Measurements from ENCODE around the gene ST8SIA5.

ST8SIA5 gene

GRCh38 chr18:46767217-46767616 lies 10.4 kb upstream of the ST8SIA5 start:
- H3K27me3 ChIP-seq (ENCODE audit: insufficient read depth, low read length), result peaks cover 57% of the 10 kb centered on the region
- no peaks in the 10 kb centered on the region for H3K36me3 ChIP-seq (ENCODE audit: insufficient read depth, low read length)
- no peak overlapping the region for H3K4me3 ChIP-seq (ENCODE audit: low read depth, low read length)
- no peaks in the 10 kb centered on the region for H3K4me1 ChIP-seq (ENCODE audit: control insufficient read depth, insufficient read depth, low read length, unreplicated experiment)
- H3K79me2 ChIP-seq (ENCODE audit: control insufficient read depth, insufficient read depth, low read length, unreplicated experiment), result no peaks in the 10 kb centered on the region
- H3K27ac ChIP-seq (ENCODE audit: low read depth, low read length), result no peak overlapping the region
- H2AFZ ChIP-seq (ENCODE audit: low read length, unreplicated experiment), result no peak overlapping the region

GRCh38 chr18:46764586-46764985 lies 7.7 kb upstream of the ST8SIA5 start:
- H3K27me3 ChIP-seq (ENCODE audit: insufficient read depth, low read length), result peaks cover 82% of the 10 kb centered on the region
- H2AFZ ChIP-seq (ENCODE audit: low read length, unreplicated experiment), result no peak overlapping the region
- no peaks in the 10 kb centered on the region for H3K4me1 ChIP-seq (ENCODE audit: control insufficient read depth, insufficient read depth, low read length, unreplicated experiment)
- no peak overlapping the region for H3K27ac ChIP-seq (ENCODE audit: low read depth, low read length)
- H3K4me3 ChIP-seq (ENCODE audit: low read depth, low read length), result no peak overlapping the region
- H3K79me2 ChIP-seq (ENCODE audit: control insufficient read depth, insufficient read depth, low read length, unreplicated experiment), result no peaks in the 10 kb centered on the region
- no peaks in the 10 kb centered on the region for H3K36me3 ChIP-seq (ENCODE audit: insufficient read depth, low read length)

- no peak overlapping the region for H3K27ac ChIP-seq (ENCODE audit: low read depth, low read length)
- no peak overlapping the region for H3K4me3 ChIP-seq (ENCODE audit: low read depth, low read length)
- H3K27me3 ChIP-seq (ENCODE audit: insufficient read depth, low read length), result peaks cover 96% of the 10 kb centered on the region
- no peaks in the 10 kb centered on the region for H3K36me3 ChIP-seq (ENCODE audit: insufficient read depth, low read length)
- no peak overlapping the region for H2AFZ ChIP-seq (ENCODE audit: low read length, unreplicated experiment)
- H3K79me2 ChIP-seq (ENCODE audit: control insufficient read depth, insufficient read depth, low read length, unreplicated experiment), result no peaks in the 10 kb centered on the region
- no peaks in the 10 kb centered on the region for H3K4me1 ChIP-seq (ENCODE audit: control insufficient read depth, insufficient read depth, low read length, unreplicated experiment)
Observed at GRCh38 chr18:46761059-46761769, 4.4 kb upstream of the ST8SIA5 start.

GRCh38 chr18:46759890-46760289 lies 3.0 kb upstream of the ST8SIA5 start:
- Histone ChIP-seq H3K27ac (ENCODE audit: low read depth, low read length) (no peak overlapping the region), H3K27me3 (ENCODE audit: insufficient read depth, low read length) (peaks cover 97% of the 10 kb centered on the region), H3K4me3 (ENCODE audit: low read depth, low read length) (no peak overlapping the region), H3K4me1 (ENCODE audit: control insufficient read depth, insufficient read depth, low read length, unreplicated experiment) (no peaks in the 10 kb centered on the region), H3K36me3 (ENCODE audit: insufficient read depth, low read length) (no peaks in the 10 kb centered on the region), H3K79me2 (ENCODE audit: control insufficient read depth, insufficient read depth, low read length, unreplicated experiment) (no peaks in the 10 kb centered on the region), H2AFZ (ENCODE audit: low read length, unreplicated experiment) (no peak overlapping the region)

GRCh38 chr18:46756025-46756558 lies 761 bp downstream of the ST8SIA5 start:
- H2AFZ ChIP-seq (ENCODE audit: low read length, unreplicated experiment), result no peak overlapping the region
- H3K79me2 ChIP-seq (ENCODE audit: control insufficient read depth, insufficient read depth, low read length, unreplicated experiment), result no peaks in the 10 kb centered on the region
- H3K27me3 ChIP-seq (ENCODE audit: insufficient read depth, low read length), result peaks cover 91% of the 10 kb centered on the region
- peak overlapping the region; percentile 63; the same call in 1 of the 2 replicates for H3K4me3 ChIP-seq (ENCODE audit: low read depth, low read length)
- H3K4me1 ChIP-seq (ENCODE audit: control insufficient read depth, insufficient read depth, low read length, unreplicated experiment), result no peaks in the 10 kb centered on the region
- H3K27ac ChIP-seq (ENCODE audit: low read depth, low read length), result no peak overlapping the region
- no peaks in the 10 kb centered on the region for H3K36me3 ChIP-seq (ENCODE audit: insufficient read depth, low read length)

GRCh38 chr18:46755315-46756024 lies 1.4 kb downstream of the ST8SIA5 start:
- H3K27ac ChIP-seq (ENCODE audit: low read depth, low read length), result no peak overlapping the region
- peaks cover 91% of the 10 kb centered on the region for H3K27me3 ChIP-seq (ENCODE audit: insufficient read depth, low read length)
- H3K36me3 ChIP-seq (ENCODE audit: insufficient read depth, low read length), result no peaks in the 10 kb centered on the region
- no peak overlapping the region for H2AFZ ChIP-seq (ENCODE audit: low read length, unreplicated experiment)
- H3K4me3 ChIP-seq (ENCODE audit: low read depth, low read length), result peak overlapping the region; percentile 63; the same call in 1 of the 2 replicates
- no peaks in the 10 kb centered on the region for H3K4me1 ChIP-seq (ENCODE audit: control insufficient read depth, insufficient read depth, low read length, unreplicated experiment)
- H3K79me2 ChIP-seq (ENCODE audit: control insufficient read depth, insufficient read depth, low read length, unreplicated experiment), result no peaks in the 10 kb centered on the region

GRCh38 chr18:46754661-46755292 lies 2.1 kb downstream of the ST8SIA5 start:
- Histone ChIP-seq H3K36me3 (ENCODE audit: insufficient read depth, low read length) (no peaks in the 10 kb centered on the region), H3K27ac (ENCODE audit: low read depth, low read length) (no peak overlapping the region), H3K79me2 (ENCODE audit: control insufficient read depth, insufficient read depth, low read length, unreplicated experiment) (no peaks in the 10 kb centered on the region), H3K4me3 (ENCODE audit: low read depth, low read length) (no peak overlapping the region), H3K27me3 (ENCODE audit: insufficient read depth, low read length) (peaks cover 91% of the 10 kb centered on the region), H3K4me1 (ENCODE audit: control insufficient read depth, insufficient read depth, low read length, unreplicated experiment) (no peaks in the 10 kb centered on the region), H2AFZ (ENCODE audit: low read length, unreplicated experiment) (no peak overlapping the region)

- Histone ChIP-seq H3K4me3 (ENCODE audit: low read depth, low read length) (no peak overlapping the region), H3K79me2 (ENCODE audit: control insufficient read depth, insufficient read depth, low read length, unreplicated experiment) (no peaks in the 10 kb centered on the region), H3K27me3 (ENCODE audit: insufficient read depth, low read length) (peaks cover 85% of the 10 kb centered on the region), H3K4me1 (ENCODE audit: control insufficient read depth, insufficient read depth, low read length, unreplicated experiment) (no peaks in the 10 kb centered on the region), H3K36me3 (ENCODE audit: insufficient read depth, low read length) (no peaks in the 10 kb centered on the region), H2AFZ (ENCODE audit: low read length, unreplicated experiment) (no peak overlapping the region), H3K27ac (ENCODE audit: low read depth, low read length) (no peak overlapping the region)
Observed at GRCh38 chr18:46754188-46754587, 2.7 kb downstream of the ST8SIA5 start.

GRCh38 chr18:46751882-46752281 lies 5.0 kb downstream of the ST8SIA5 start:
- Histone ChIP-seq H3K27me3 (ENCODE audit: insufficient read depth, low read length) (peaks cover 64% of the 10 kb centered on the region), H3K4me3 (ENCODE audit: low read depth, low read length) (no peak overlapping the region), H3K4me1 (ENCODE audit: control insufficient read depth, insufficient read depth, low read length, unreplicated experiment) (no peaks in the 10 kb centered on the region), H3K27ac (ENCODE audit: low read depth, low read length) (no peak overlapping the region), H3K79me2 (ENCODE audit: control insufficient read depth, insufficient read depth, low read length, unreplicated experiment) (no peaks in the 10 kb centered on the region), H3K36me3 (ENCODE audit: insufficient read depth, low read length) (no peaks in the 10 kb centered on the region), H2AFZ (ENCODE audit: low read length, unreplicated experiment) (no peak overlapping the region)

- H3K27ac ChIP-seq (ENCODE audit: low read depth, low read length), result no peak overlapping the region
- peaks cover 51% of the 10 kb centered on the region for H3K27me3 ChIP-seq (ENCODE audit: insufficient read depth, low read length)
- H3K36me3 ChIP-seq (ENCODE audit: insufficient read depth, low read length), result no peaks in the 10 kb centered on the region
- H3K79me2 ChIP-seq (ENCODE audit: control insufficient read depth, insufficient read depth, low read length, unreplicated experiment), result no peaks in the 10 kb centered on the region
- H3K4me3 ChIP-seq (ENCODE audit: low read depth, low read length), result no peak overlapping the region
- no peak overlapping the region for H2AFZ ChIP-seq (ENCODE audit: low read length, unreplicated experiment)
- no peaks in the 10 kb centered on the region for H3K4me1 ChIP-seq (ENCODE audit: control insufficient read depth, insufficient read depth, low read length, unreplicated experiment)
Observed at GRCh38 chr18:46750626-46751025, 6.2 kb downstream of the ST8SIA5 start.

Data from ACC112 (cell line).